Tongue (tissue), 2 donors: ENCODE results near the gene NPEPL1. TPM values are rescaled to one million over a fixed set of nuclear protein-coding genes. Genes with fewer than 3 reads are reported as not detected.
A peak's percentile ranks its signal among the peaks of the same experiment; 100 is the strongest.
"Not testable (repeated sequence)": the region's sequence is repeated elsewhere in the genome, so short reads cannot be mapped to it uniquely, and the experiment has no call there.

Source experiments
- DNase-seq: peaks from one replicate; pipeline ENCODE4 v3.0.0-alpha.2; 2015
- total RNA-seq: library from RNA; depleted of rRNA; stranded (reverse); fragments of >200 nt; gene quantifications from one replicate; pipeline ENCODE4 v1.2.3, GENCODE V29; 2014

Gene NPEPL1
- total RNA-seq: 32.2 TPM

- DNase-seq: peak; percentile 80
These were observed at the start of gene NPEPL1 for GRCh38 chr20:58692579-58693225. Gene NPEPL1 (plus strand): TSS chr20:58692800. CDS start chr20:58692901, 101 bp downstream.

GRCh38 chr20:58642896-58643295, 49.7 kb upstream of the NPEPL1 start:
- not testable (repeated sequence) for DNase-seq

- peak; percentile 55 for DNase-seq
These were observed 47.1 kb upstream of the NPEPL1 start for GRCh38 chr20:58645412-58645968.

- no peak for DNase-seq
These were observed 46.3 kb upstream of the NPEPL1 start for GRCh38 chr20:58646257-58646656.

GRCh38 chr20:58646703-58647102, 45.9 kb upstream of the NPEPL1 start:
- DNase-seq: no peak

- DNase-seq: no peak
These were observed 45.3 kb upstream of the NPEPL1 start for GRCh38 chr20:58647162-58647795.

- DNase-seq: peak; percentile 82
These were observed 44.7 kb upstream of the NPEPL1 start for GRCh38 chr20:58647796-58648501.

- not testable (repeated sequence) for DNase-seq
These were observed 44.1 kb upstream of the NPEPL1 start for GRCh38 chr20:58648502-58648825.

GRCh38 chr20:58649288-58650180, 43.1 kb upstream of the NPEPL1 start:
- DNase-seq: no peak

- DNase-seq: no peak
These were observed 42.3 kb upstream of the NPEPL1 start for GRCh38 chr20:58650181-58650775.

- DNase-seq: peak; percentile 97
These were observed 41.6 kb upstream of the NPEPL1 start, which contains the start of gene STX16 for GRCh38 chr20:58650776-58651558. Gene STX16 (plus strand): TSS chr20:58651283. CDS start chr20:58652007, 724 bp downstream.

- DNase-seq: peak; percentile 97
These were observed 41.0 kb upstream of the NPEPL1 start for GRCh38 chr20:58651559-58651945.

- DNase-seq: peak; percentile 82
These were observed 40.5 kb upstream of the NPEPL1 start for GRCh38 chr20:58651946-58652605.

- DNase-seq: no peak
These were observed 39.9 kb upstream of the NPEPL1 start for GRCh38 chr20:58652606-58653294.

- DNase-seq: no peak
These were observed 38.3 kb upstream of the NPEPL1 start for GRCh38 chr20:58654337-58654736.

GRCh38 chr20:58655328-58656107, 37.1 kb upstream of the NPEPL1 start:
- DNase-seq: no peak

GRCh38 chr20:58656831-58657230, 35.8 kb upstream of the NPEPL1 start:
- DNase-seq: no peak

GRCh38 chr20:58657262-58657661, 35.3 kb upstream of the NPEPL1 start:
- DNase-seq: peak; percentile 71

- DNase-seq: no peak
These were observed 34.6 kb upstream of the NPEPL1 start for GRCh38 chr20:58657986-58658385.
